Fibroblast of the conjunctiva (primary cell): ENCODE measurements around the gene ATP5MK.
"Not testable (repeated sequence)": the region's sequence is repeated elsewhere in the genome, so short reads cannot be mapped to it uniquely, and the experiment has no call there.

Experiments used
- DNase-seq: peaks from one replicate; pipeline ENCODE4 v3.0.0-alpha.2; 2010; ENCODE audit warnings: low read depth

Gene ATP5MK, protein sequence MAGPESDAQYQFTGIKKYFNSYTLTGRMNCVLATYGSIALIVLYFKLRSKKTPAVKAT

DNA sequence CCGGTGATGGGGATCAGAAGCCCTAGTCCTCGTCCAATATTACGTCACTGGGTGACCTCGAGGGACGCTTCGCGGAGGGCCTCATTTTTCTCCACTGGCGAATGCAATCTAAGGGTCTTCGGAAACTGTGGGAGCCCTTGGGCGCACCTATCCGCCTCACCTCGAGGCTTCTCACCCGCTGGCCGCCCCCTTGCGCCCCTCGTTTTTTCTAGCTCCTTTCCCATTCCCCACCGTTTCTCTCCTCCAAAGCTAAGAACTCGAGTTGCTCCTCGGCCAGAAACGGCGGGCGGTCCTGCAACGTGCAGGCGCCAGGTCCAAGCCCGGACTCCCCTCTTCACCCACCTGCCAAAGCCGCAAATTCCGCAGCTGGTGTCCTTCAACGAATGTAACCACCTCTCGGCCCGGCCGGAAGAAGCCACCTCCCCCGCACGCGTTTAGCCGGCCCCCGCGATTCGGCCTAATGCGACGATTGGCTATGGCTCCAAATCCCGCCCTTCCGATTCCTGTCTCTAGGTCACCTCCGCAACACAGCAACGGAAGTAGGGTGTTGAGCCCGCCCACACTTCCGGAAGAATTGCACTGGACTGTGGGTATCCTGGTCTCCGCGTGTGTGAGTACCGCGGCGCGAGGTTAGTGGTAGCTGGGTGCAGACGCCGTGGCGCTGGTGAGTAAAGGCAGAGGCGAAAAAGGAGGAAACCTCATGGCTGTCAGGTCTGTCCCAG is at the start of gene ATP5MK, which contains the start of gene PDCD11:
Gene ATP5MK (minus strand): TSS at position 409 of the 722 bp plus-strand sequence. CDS start 4,018 bp downstream, outside the sequence.
Gene PDCD11 (plus strand): TSS at position 560 of the 722 bp plus-strand sequence. CDS start 1,801 bp downstream, outside the sequence.
- peak; percentile 94 for DNase-seq

DNA sequence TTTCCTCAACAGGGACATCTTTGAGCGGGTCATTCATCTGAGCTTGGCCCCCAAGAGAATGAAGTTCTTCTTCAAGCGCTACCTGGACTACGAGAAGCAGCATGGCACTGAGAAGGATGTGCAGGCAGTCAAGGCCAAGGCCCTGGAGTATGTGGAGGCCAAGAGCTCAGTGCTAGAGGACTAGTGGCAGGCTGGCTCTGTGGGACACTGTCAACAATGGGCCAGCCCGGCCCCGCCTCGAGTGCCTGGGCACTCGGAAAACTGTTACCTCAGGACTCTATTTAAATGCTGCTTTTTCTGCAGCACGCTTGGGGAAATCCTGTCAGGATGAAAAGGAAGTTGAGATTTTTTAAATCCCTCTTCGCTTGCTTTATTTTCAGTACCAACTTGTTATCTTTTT is 49.1 kb upstream of the ATP5MK start:
- DNase-seq, result no peak

DNA sequence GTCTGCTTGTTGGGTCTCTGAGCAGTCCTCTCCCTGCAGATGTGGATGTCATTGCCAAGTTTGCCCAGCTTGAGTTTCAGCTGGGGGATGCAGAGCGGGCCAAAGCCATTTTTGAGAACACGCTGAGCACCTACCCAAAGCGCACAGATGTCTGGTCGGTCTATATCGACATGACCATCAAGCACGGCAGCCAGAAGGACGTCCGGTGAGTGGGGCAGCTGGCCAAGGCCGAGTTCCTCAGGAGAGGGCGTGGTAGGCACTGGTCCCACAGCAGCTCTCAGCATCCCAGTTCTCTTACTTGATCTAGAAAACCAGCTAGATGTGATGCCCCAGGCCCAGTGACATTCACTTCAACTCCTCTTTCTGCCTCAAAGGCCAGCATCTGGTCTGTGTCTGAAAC is 48.2 kb upstream of the ATP5MK start:
- DNase-seq, result no peak

DNA sequence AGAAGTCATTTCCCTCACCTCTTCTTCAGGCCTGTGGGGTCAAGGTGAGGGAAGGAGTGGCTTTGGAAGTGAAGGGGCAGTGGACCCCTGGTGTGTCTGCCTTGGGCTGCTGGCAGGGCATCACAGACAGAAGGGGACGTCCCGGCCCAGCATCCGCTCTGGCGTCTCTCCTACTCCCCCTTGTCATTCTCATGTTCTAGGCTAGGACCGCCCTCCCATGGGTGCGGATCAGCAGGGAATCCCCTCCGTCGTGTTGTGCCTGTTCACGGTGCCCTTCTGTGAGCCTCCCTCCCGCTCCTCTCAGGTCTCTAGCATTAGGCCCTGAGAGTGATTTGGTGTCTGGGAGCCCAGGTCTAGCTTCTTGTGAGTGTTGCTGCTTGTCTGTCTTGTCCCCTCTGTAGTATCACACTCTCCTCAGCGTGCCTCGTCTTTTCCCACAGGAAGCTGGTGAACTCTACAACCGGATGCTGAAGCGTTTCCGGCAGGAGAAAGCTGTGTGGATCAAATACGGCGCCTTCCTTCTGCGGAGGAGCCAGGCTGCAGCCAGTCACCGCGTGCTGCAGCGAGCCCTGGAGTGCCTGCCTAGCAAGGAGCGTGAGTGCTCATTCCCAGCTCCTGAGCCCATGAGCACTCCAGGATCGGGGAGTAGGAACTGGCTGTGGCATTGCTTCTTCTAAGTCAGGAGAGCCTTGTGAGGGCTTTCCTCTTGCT is 47.4 kb upstream of the ATP5MK start:
- no peak for DNase-seq

DNA sequence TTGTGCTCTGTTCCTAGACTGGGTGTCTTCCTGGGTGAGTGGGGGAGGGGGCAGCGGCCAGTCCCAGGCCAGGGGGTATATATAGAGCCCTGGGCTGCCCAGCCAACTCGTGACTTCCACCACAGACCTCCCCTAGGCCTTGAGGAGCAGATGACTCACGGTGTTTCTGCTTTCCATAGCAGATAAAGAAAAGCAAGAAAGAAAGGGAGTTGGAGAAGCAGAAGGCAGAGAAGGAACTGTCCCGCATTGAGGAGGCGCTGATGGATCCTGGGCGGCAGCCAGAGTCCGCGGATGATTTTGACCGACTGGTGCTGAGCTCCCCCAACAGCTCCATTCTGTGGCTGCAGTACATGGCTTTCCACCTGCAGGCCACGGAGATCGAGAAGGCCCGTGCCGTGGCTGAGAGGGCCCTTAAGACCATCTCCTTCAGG is 45.8 kb upstream of the ATP5MK start:
- DNase-seq, result no peak

DNA sequence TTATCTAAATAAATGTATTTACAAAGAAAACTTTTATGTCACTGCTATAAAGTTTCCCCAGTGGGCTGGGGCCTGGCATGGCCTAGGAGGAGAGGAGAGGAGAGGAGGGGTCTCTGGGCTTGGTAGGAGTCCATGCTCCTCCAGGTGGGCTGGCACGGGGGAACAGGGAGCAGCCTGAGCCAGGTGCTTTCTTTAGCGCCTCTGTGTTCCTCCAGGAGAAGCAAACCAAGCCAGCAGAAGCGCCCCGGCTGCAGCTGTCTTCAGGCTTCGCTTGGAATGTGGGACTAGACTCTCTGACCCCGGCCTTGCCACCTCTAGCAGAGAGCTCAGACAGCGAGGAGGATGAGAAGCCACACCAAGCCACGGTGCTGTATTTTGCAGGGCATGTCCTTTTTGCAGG is 45.3 kb upstream of the ATP5MK start:
- no peak for DNase-seq

DNA sequence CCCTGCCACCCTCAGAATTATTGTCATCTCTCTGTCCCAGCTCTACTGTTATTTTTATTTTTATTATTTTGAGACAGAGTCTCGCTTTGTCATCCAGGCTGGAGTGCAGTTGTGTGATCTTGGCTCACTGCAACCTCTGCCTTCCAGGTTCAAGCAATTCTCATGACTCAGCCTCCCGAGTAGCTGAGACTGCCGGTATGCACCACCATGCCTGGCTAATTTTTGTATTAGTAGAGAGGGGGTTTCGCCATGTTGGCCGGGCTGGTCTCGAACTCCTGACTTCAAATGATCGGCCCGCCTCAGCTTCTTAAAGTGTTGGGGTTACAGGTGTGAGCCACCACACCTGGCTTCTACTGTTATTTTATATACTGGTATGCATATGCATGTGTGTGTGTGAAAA is 44.9 kb upstream of the ATP5MK start:
- DNase-seq, result no peak

DNA sequence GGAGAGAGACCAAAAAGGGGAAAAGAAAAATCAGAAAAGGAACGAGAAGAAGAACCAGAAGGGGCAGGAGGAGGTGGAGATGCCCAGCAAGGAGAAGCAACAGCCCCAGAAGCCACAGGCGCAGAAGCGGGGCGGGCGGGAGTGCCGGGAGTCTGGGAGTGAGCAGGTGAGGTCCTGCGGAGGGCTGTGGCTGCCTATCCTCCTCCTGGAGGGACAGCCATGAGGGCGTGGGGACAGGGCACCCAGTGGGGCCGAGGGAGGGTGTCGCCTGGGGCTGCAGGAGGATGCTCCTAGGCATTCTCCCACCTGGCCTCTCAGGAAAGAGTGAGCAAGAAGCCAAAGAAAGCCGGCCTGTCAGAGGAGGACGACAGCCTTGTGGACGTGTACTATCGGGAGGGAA is 44.1 kb upstream of the ATP5MK start:
- DNase-seq, result no peak

DNA sequence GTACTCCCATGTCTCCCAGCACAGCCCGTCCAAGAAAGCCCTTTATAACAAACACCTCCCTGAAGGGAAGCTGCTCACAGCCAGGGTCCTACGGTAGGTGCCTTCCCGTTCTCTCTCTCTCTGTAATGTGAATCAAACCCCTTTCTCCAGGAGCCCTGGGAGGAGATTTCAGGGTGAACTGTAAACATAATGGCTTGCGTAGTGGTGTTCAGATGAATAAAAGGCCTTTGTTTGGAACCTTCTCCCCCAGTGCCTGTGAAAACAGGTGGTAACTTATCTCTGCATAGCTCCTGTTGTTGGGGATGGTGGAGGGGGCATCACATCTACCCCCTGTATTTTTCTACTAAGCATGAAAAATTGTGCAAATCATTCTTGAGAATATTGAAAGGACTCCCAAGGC is 43.5 kb upstream of the ATP5MK start:
- no peak for DNase-seq

DNA sequence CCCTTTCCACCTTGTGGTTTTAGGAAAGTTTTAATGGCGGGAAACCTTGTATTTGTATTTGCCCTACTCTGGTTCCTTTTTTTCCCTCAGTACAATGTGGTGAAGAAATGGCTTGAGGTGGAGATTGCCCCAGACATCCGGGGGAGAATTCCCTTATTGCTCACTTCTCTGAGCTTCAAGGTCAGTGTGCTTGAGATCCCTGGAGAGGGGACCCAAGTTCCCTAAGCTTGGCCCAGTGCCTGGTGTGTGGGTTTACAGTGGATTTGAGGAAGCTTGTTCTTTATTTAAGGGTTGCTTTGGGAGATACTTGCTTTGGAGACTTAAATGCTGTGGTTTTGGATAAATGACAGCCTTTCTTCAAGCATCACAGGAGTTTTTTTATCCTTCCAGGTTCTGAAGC is 37.6 kb upstream of the ATP5MK start:
- DNase-seq, result no peak

DNA sequence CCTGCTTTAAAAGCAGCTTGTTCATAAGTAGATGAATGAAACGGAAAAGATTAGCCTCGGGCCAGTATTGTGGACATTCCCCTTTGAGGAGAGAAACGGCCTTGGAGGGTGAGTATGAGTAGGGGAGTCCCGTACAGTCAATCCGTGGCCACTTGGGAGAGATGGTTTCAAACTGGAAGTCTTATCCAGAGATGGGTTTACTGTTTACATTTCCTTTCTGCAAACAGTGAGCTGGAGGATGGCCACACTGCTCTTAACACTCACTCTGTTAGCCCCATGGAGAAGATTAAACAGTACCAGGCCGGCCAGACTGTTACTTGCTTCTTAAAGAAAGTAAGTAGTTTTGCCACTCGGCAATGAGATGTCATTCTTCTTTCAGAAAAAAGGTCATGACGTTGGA is 35.6 kb upstream of the ATP5MK start:
- DNase-seq, result no peak

DNA sequence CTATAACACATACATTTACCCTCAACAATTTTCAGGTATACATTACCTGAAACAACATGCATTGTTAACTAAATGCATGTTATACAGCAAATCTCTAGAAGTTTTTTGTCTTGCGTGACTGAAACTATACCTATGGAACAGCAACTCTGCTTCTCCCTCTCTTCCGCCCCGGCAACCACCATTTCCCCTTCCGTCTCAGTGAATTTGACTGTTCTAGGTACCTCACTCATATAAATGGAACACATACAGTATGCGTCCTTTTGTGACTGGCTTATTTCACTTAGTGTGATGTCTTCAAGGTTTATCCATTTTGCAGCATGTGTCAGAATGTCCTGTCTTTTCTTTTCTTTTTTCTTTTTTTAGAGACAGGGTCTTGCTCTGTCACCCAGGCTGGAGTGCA is 33.4 kb upstream of the ATP5MK start:
- DNase-seq, result no peak

DNA sequence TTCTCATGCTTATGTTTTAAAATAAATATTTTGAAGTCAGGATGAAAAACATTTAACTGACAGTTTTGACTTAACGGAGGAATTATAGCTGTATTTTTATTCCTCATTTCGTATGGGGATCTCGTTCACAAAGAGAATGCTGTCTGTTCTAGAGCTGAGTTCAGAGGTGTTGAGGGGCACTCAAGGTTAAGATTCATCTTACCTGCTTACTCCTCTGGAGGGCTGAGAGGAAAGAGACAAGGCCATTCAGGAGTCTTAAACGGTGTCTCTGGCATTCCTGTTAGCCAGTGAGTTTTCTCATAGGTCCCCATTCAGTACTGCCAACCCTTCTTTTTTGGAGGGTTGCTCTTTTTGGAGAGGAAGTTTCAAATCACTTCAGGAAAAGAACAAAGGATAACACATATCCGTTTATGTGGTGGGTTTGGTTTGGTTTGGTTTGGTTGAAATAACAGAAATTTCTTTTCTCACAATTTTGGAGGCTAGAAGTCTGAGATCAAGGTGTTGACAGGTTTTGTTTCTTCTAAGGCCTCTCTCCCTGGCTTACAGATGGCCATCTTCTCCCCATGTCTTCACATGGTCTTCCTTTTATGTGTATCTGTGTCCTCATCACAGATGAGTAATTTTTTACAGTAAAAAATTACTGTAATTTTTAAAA is 32.8 kb upstream of the ATP5MK start:
- no peak for DNase-seq

DNA sequence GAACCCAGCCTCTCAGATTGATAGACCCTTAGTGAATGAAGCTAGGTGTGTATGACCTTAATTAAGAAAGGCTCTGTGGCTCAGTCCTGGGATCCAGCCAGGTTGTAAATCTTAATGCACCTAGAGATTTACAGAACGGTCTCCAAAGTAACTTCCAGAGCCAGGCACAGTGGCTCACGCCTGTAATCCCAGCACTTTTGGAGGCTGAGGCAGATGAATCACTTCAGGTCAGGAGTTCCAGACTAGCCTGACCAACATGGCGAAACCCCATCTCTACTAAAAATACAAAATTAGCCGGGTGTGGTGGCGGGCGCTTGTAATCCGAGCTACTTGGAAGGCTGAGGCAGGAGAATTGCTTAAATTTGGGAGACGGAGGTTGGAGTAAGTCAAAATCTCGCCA is 31.6 kb upstream of the ATP5MK start:
- DNase-seq, result no peak

DNA sequence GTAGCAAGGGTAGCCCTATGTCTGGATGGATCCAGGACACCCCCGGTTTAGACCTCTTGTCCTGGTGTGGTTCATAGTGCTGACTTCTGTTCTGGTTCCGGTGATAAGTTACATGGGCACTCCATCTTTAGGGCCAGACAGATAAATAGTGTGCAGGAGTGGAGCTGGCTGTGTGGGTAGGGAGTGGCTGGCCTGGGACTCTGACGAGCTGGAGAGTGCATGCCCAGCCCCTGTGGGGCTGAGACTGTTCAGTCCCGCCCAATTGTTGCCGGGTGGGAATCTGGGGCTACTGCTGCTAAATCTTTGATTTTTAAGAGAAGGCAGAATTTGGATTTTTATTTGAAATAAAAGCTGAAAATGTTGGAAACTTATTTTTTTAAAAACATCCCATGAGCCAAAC is 27.5 kb upstream of the ATP5MK start:
- DNase-seq, result no peak

DNA sequence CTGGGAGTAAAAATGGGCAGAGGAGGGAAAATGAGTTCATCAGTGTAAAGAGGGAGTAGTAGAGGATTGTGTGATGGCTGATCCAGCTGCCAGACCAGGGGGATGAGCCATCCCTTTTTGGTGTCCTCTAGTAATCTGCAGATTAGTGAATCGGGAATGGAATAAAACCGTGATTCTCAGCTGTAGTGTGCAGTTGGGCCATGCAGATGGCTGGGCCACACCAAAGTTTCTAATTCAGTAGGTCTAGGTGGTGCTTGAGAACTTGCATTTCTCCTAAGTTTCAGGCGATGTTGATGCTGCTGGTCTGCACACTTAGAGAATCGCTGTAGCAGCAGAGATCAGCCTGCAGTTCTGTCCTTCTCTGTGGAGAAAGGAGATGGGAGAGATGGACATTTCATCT is 22.8 kb upstream of the ATP5MK start:
- DNase-seq, result no peak

DNA sequence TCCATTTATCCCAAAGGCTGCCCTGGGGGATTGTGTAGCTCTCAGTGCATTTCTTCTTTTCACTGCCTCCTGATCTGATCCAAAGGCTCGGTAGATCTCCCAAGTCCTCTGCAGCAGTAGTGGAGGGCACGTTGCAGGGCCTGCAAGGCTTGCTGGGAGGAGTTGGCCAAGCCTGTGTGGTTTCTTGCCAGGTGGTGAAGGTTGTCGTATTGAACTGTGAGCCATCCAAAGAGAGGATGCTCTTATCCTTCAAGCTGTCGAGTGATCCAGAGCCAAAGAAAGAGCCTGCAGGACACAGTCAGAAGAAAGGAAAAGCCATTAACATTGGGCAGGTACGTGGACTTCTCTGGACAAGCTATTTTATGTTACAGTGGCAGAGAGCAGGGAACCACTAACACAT is 21.3 kb upstream of the ATP5MK start:
- no peak for DNase-seq

DNA sequence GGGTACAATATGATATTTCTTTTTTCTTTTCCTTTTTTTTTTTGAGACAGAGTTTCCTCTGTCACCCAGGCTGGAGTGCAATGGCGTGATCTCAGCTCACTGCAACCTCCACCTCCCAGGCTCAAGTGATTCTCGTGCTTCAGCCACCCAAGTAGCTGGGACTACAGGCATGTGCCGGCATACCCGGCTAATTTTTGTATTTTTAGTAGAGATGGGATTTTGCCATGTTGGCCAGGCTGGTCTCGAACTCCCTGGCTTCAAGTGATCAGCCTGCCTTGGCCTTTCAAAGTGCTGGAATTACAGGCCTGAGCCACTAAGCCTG is 20.8 kb upstream of the ATP5MK start:
- DNase-seq, result not testable (repeated sequence)

DNA sequence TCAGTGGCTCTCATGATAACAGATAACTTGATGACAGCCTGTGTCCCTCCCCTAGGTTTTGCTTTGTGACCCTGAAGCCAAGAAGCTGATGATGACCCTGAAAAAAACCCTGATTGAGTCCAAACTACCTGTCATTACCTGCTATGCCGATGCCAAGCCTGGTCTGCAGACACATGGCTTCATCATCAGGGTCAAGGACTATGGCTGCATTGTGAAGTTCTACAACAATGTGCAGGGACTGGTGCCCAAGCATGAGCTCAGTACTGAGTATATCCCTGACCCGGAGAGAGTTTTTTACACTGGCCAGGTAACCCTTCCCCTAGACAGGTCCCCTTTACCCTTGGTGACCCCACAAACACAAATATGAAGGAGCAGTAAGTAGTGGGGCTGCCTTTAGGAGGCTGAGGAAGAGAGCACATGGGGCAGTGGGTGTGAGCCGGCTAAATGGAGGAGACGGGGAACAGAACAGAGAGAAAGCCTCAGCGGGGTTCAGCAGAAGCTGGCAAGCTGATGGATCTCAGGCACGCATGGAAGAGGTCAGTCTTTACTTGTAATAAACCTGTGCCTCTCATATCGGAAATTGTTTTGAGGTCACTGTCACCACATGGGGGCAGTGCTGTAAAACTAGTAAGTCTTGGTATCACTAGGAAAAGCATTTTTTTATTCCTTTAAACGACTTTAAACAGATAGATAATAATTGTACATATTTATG is 20.3 kb upstream of the ATP5MK start:
- DNase-seq, result peak; percentile 49

DNA sequence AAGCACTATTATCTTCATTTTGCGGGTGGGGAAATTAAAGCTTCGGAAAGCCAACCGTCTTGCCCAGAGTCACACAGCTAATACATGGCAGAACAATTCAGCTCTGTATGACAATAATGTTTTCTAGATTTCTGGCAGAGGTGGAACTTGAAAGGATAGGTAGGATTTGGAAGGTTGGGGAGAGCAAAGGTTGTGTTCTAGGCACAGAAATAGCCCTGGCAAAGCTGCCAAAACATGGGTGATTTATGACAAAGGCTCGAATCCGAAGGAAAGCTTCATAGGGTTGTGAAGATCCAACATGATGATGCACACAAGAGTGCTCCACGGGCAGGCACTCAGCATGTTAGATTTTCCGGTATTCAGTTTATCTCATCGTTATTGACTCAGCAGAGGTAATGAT is 19.3 kb upstream of the ATP5MK start:
- no peak for DNase-seq

DNA sequence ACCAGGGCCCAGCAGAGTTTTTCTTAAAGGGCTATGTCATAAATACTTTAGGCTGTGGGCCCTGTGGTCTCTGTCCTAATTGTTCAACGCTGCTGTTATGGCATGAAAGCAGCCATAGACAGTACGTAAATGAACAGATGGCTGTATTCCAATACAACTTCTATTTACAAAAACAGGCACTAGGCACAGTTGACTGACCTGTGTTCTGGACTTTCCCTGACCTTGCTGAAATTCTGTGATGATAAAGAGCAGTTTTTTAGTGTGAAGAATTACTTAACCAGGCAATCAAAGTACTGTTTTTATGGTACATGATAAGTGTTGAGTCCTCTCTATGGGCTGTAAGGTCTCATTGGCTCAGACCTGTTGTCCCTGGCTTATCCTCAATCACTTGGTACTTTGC is 17.3 kb upstream of the ATP5MK start:
- no peak for DNase-seq

DNA sequence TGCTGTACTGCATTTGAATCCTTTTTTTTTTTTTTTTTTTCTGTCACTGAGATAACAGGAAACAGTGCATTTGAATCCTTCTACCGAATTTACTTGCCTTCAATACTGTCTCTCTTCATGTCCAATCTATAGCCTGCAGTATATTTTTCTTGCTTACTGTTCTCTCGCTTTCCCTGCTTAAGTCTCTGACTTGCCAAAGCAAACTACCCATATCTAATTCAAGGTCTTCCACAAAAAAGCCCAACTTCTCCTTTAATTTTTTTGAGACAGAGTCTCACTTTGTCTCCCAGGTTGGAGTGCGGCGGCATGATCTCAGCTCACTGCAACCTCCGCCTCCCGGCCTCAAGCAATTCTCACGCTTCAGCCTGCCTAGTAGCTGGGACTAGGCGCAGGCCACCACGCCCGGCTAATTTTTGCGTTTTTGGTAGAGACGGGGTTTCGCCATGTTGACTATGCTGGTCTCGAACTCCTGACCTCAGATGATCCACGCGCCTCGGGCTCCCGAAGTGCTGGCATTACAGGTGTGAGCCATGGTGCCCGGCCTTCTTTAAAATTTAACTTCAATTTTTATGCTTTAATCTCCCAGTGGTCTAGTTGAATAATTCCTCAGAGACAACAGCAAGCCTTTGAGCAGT is 1.0 kb upstream of the ATP5MK start:
- DNase-seq, result no peak
